Activated CD4-positive, alpha-beta T cell treated with anti-CD3 and anti-CD28 coated beads for 36 hours (primary cell): Measurements from ENCODE around the gene MTR. TPM values are rescaled to one million over a fixed set of nuclear protein-coding genes. Genes with fewer than 3 reads are reported as not detected.
A peak's percentile ranks its signal among the peaks of the same experiment; 100 is the strongest.

Experiments used
- ATAC-seq: fragments of 200-7000 bp; cut with Tn5 transposase; one replicate; pipeline ENCODE4 v1.10.0; 2021; ENCODE audit warnings: mild to moderate bottlenecking, moderate library complexity
- CTCF ChIA-PET: fragments of 350-600 bp; sonication (Branson Sonifier 250); formaldehyde crosslinking; loops from one replicate; lab custom pipeline; 2021; ENCODE audit warnings: antibody characterized with exemption; lab: Charles Lee
- POLR2A ChIA-PET: fragments of 350-600 bp; sonication (Branson Sonifier 250); formaldehyde crosslinking; loops from one replicate; lab custom pipeline; 2021; ENCODE audit warnings: antibody characterized with exemption, inconsistent platforms; lab: Charles Lee
- DNase-seq: peaks from one replicate; pipeline ENCODE4 v3.0.0-alpha.2; 2020
- H3K27ac Mint-ChIP-seq: one replicate; pipeline ENCODE4 v1.8.0; 2021; ENCODE audit warnings: mixed read lengths
- H3K27me3 Mint-ChIP-seq: one replicate; pipeline ENCODE4 v1.8.0; 2021; ENCODE audit warnings: mixed read lengths
- H3K36me3 Mint-ChIP-seq: one replicate; pipeline ENCODE4 v1.8.0; 2021; ENCODE audit warnings: low read depth, mixed read lengths
- H3K4me1 Mint-ChIP-seq: one replicate; pipeline ENCODE4 v1.8.0; 2021; ENCODE audit warnings: mixed read lengths
- H3K4me3 Mint-ChIP-seq: one replicate; pipeline ENCODE4 v1.8.0; 2021; ENCODE audit warnings: mild to moderate bottlenecking, moderate library complexity, mixed read lengths
- H3K9me3 Mint-ChIP-seq: one replicate; pipeline ENCODE4 v1.8.0; 2021; ENCODE audit warnings: low read depth, mixed read lengths
- intact Hi-C, 2 experiments: fragments of 100-400 bp; cut with DNase I in 1 of 2; cut with micrococcal nuclease in 1 of 2; formaldehyde crosslinking; loops; one replicate each; pipeline versions ENCODE4 v1.14.2 to v1.15.1; 2022 to 2024; cut with DNase I, micrococcal nuclease
- total RNA-seq, 2 experiments: library from RNA; stranded (reverse); gene quantifications; one replicate each; pipeline ENCODE4 v1.2.3, GENCODE V29; 2021

Gene MTR
- total RNA-seq, 2 experiments from 2014 or later: 57.3 to 64.8 TPM

- intact Hi-C loops: no loop called here
- DNase-seq (no peak), ATAC-seq (no peak)
- POLR2A ChIA-PET: no interaction called here
- no peaks in the 10 kb centered on the region for H3K4me1 Mint-ChIP-seq
- CTCF ChIA-PET: no interaction called here
- peaks cover 7% of the 10 kb centered on the region for H3K9me3 Mint-ChIP-seq
- no peak overlapping the region for H3K4me3 Mint-ChIP-seq
- peaks cover 2% of the 10 kb centered on the region for H3K36me3 Mint-ChIP-seq
- H3K27ac Mint-ChIP-seq: no peak overlapping the region
- peaks cover 21% of the 10 kb centered on the region for H3K27me3 Mint-ChIP-seq
These were observed 20.2 kb upstream of the MTR start for GRCh38 chr1:236774926-236775325.

GRCh38 chr1:236779312-236779711, 15.8 kb upstream of the MTR start:
- ATAC-seq (no peak), DNase-seq (no peak)
- no peak overlapping the region for H3K27ac Mint-ChIP-seq
- H3K9me3 Mint-ChIP-seq: peaks cover 7% of the 10 kb centered on the region
- H3K4me3 Mint-ChIP-seq: no peak overlapping the region
- CTCF ChIA-PET: interaction anchor here (0.5 kb wide), 1 partner anchor 965 kb away, joined by 3 read pairs; no protein-coding TSS in a partner anchor
- POLR2A ChIA-PET: no interaction called here
- no peaks in the 10 kb centered on the region for H3K4me1 Mint-ChIP-seq
- peaks cover 2% of the 10 kb centered on the region for H3K36me3 Mint-ChIP-seq
- H3K27me3 Mint-ChIP-seq: peaks cover 20% of the 10 kb centered on the region
- intact Hi-C loops: no loop called here

- no peaks in the 10 kb centered on the region for H3K4me1 Mint-ChIP-seq
- H3K4me3 Mint-ChIP-seq: no peak overlapping the region
- no peak for DNase-seq
- intact Hi-C loops: no loop called here
- ATAC-seq: no peak
- H3K9me3 Mint-ChIP-seq: no peaks in the 10 kb centered on the region
- ChIA-PET CTCF (no interaction called here), POLR2A (no interaction called here)
- H3K36me3 Mint-ChIP-seq: no peaks in the 10 kb centered on the region
- H3K27ac Mint-ChIP-seq: no peak overlapping the region
- peaks cover under 1% of the 10 kb centered on the region for H3K27me3 Mint-ChIP-seq
These were observed 9.6 kb upstream of the MTR start for GRCh38 chr1:236785477-236785876.

- Mint-ChIP-seq H3K36me3 (no peaks in the 10 kb centered on the region), H3K9me3 (no peaks in the 10 kb centered on the region), H3K27me3 (no peaks in the 10 kb centered on the region), H3K4me3 (no peak overlapping the region), H3K4me1 (no peaks in the 10 kb centered on the region), H3K27ac (no peak overlapping the region)
- intact Hi-C loops: no loop called here
- POLR2A ChIA-PET: no interaction called here
- DNase-seq: no peak
- CTCF ChIA-PET: no interaction called here
- ATAC-seq: no peak
These were observed 8.6 kb upstream of the MTR start for GRCh38 chr1:236786453-236786852.

- Mint-ChIP-seq H3K9me3 (no peaks in the 10 kb centered on the region), H3K4me3 (peak overlapping the region; percentile 97), H3K27me3 (peaks cover 2% of the 10 kb centered on the region), H3K27ac (peak overlapping the region; percentile 100), H3K4me1 (peaks cover 27% of the 10 kb centered on the region), H3K36me3 (peaks cover 10% of the 10 kb centered on the region)
- intact Hi-C loops: loop anchor here (1.0 to 10.0 kb wide), 9 partner anchors 108 to 1290 kb away; partner anchors contain the start of genes B3GALNT2 (in 2 of the 2), HEATR1 (in 2 of the 2), ACTN2 (in 1 of the 2) and ERO1B (in 1 of the 2)
- ChIA-PET CTCF (interaction anchor here (0.6 to 1.1 kb wide), 5 partner anchors 12 to 531 kb away, joined by 3 to 4 read pairs (median 3); partner anchors contain the start of gene HEATR1), POLR2A (interaction anchor here (0.9 kb wide), 1 partner anchor 190 kb away, joined by 11 read pairs; the partner anchor contains the start of gene HEATR1)
- DNase-seq (no peak), ATAC-seq (no peak)
These were observed 482 bp upstream of the MTR start for GRCh38 chr1:236794585-236795034.

- peaks cover 40% of the 10 kb centered on the region for H3K4me1 Mint-ChIP-seq
- H3K4me3 Mint-ChIP-seq: peak overlapping the region; percentile 97
- intact Hi-C loops: loop anchor here (1.0 to 10.0 kb wide), 9 partner anchors 110 to 1291 kb away; partner anchors contain the start of genes B3GALNT2 (in 2 of the 2), HEATR1 (in 2 of the 2), ACTN2 (in 1 of the 2) and ERO1B (in 1 of the 2)
- DNase-seq: peak; percentile 87
- H3K27ac Mint-ChIP-seq: peak overlapping the region; percentile 100
- peaks cover 18% of the 10 kb centered on the region for H3K36me3 Mint-ChIP-seq
- ATAC-seq: peak; percentile 6
- ChIA-PET CTCF (interaction anchor here (0.5 to 0.7 kb wide), 5 partner anchors 33 to 1957 kb away, joined by 3 to 5 read pairs (median 3); no protein-coding TSS in a partner anchor), POLR2A (no interaction called here)
- H3K9me3 Mint-ChIP-seq: no peaks in the 10 kb centered on the region
- peaks cover 2% of the 10 kb centered on the region for H3K27me3 Mint-ChIP-seq
These were observed 920 bp downstream of the MTR start for GRCh38 chr1:236795757-236796667.

GRCh38 chr1:236799001-236799400, 3.9 kb downstream of the MTR start:
- DNase-seq: no peak
- Mint-ChIP-seq H3K4me1 (peaks cover 64% of the 10 kb centered on the region), H3K4me3 (no peak overlapping the region), H3K9me3 (no peaks in the 10 kb centered on the region), H3K27me3 (no peaks in the 10 kb centered on the region), H3K27ac (no peak overlapping the region), H3K36me3 (peaks cover 29% of the 10 kb centered on the region)
- no peak for ATAC-seq
- POLR2A ChIA-PET: no interaction called here
- CTCF ChIA-PET: no interaction called here
- intact Hi-C loops: loop anchor here (5.0 to 10.0 kb wide), 4 partner anchors 277 to 1294 kb away; partner anchors contain the start of genes B3GALNT2 (in 1 of the 2), ERO1B (in 1 of the 2) and LGALS8 (in 1 of the 2)

GRCh38 chr1:236800002-236800620, 5.0 kb downstream of the MTR start:
- Mint-ChIP-seq H3K27me3 (no peaks in the 10 kb centered on the region), H3K36me3 (peaks cover 31% of the 10 kb centered on the region), H3K27ac (peak overlapping the region; percentile 79), H3K9me3 (no peaks in the 10 kb centered on the region), H3K4me1 (peaks cover 56% of the 10 kb centered on the region), H3K4me3 (peak overlapping the region; percentile 37)
- intact Hi-C loops: loop anchor here in 1 of 2 experiments (10.0 kb wide), 1 partner anchor 685 kb away; no protein-coding TSS in a partner anchor
- ATAC-seq (peak; percentile 56), DNase-seq (peak; percentile 31)
- CTCF ChIA-PET: interaction anchor here (0.6 to 2.2 kb wide), 6 partner anchors 8 to 45 kb away, joined by 3 to 17 read pairs (median 4); no protein-coding TSS in a partner anchor
- POLR2A ChIA-PET: interaction anchor here (0.9 kb wide), 1 partner anchor 205 kb away, joined by 3 read pairs; no protein-coding TSS in a partner anchor

GRCh38 chr1:236800623-236801022, 5.5 kb downstream of the MTR start:
- DNase-seq (no peak), ATAC-seq (peak; percentile 11)
- ChIA-PET POLR2A (interaction anchor here (0.9 kb wide), 1 partner anchor 205 kb away, joined by 3 read pairs; no protein-coding TSS in a partner anchor), CTCF (interaction anchor here (1.2 to 2.2 kb wide), 5 partner anchors 8 to 46 kb away, joined by 3 to 17 read pairs (median 5); no protein-coding TSS in a partner anchor)
- Mint-ChIP-seq H3K36me3 (peaks cover 36% of the 10 kb centered on the region), H3K4me3 (peak overlapping the region; percentile 37), H3K9me3 (no peaks in the 10 kb centered on the region), H3K27ac (peak overlapping the region; percentile 79), H3K27me3 (no peaks in the 10 kb centered on the region), H3K4me1 (peaks cover 56% of the 10 kb centered on the region)
- intact Hi-C loops: loop anchor here in 1 of 2 experiments (10.0 kb wide), 1 partner anchor 686 kb away; no protein-coding TSS in a partner anchor

GRCh38 chr1:236802264-236802663, 7.2 kb downstream of the MTR start:
- no peak for DNase-seq
- CTCF ChIA-PET: interaction anchor here (1.3 kb wide), 1 partner anchor 199 kb away, joined by 3 read pairs; no protein-coding TSS in a partner anchor
- Mint-ChIP-seq H3K4me1 (peaks cover 58% of the 10 kb centered on the region), H3K9me3 (no peaks in the 10 kb centered on the region), H3K27me3 (no peaks in the 10 kb centered on the region), H3K4me3 (no peak overlapping the region), H3K27ac (peak overlapping the region; percentile 55), H3K36me3 (peaks cover 37% of the 10 kb centered on the region)
- ATAC-seq: no peak
- POLR2A ChIA-PET: no interaction called here
- intact Hi-C loops: loop anchor here in 1 of 2 experiments (10.0 kb wide), 1 partner anchor 687 kb away; no protein-coding TSS in a partner anchor
